K562 (cell line): ENCODE measurements around the gene CHM.
"Not testable (repeated sequence)": the region's sequence is repeated elsewhere in the genome, so short reads cannot be mapped to it uniquely, and the experiment has no call there.

Experiments
- ELF1 ChIP-seq: fragments of 200-800 bp; sonication (Bioruptor generic); IDR thresholded peaks from 2 replicates; pipeline ENCODE4 v1.6.1; 2016; ENCODE audit warnings: missing genetic modification characterization, missing compliant biosample characterization
- PPARD ChIP-seq: fragments of 250-450 bp; sonication (Bioruptor Pico); IDR thresholded peaks from 2 replicates; pipeline ENCODE4 v1.8.0; 2022; ENCODE audit warnings: inconsistent platforms, mild to moderate bottlenecking, moderate library complexity
- RFX5 ChIP-seq: IDR thresholded peaks from 2 replicates; pipeline ENCODE4 v1.6.1; 2011; ENCODE audit warnings: low read depth, mild to moderate bottlenecking, improper control_type of control experiment, low read length
- TF ChIP-seq, protein P1 (sequence below), 3 experiments: IDR thresholded peaks in 2 of 3; conservative IDR thresholded peaks in 1 of 3; 2 replicates each; pipeline ENCODE4 v1.5.1; 2011 to 2012; ENCODE audit warnings: low read length in 3 of 3, mild to moderate bottlenecking in 3 of 3, control low read depth in 2 of 3, improper control_type of control experiment in 1 of 3, inconsistent platforms in 1 of 3, low read depth in 1 of 3, mixed read lengths in 1 of 3, moderate library complexity in 1 of 3; ENCODE audit not compliant: insufficient read depth in 2 of 3

DNA sequence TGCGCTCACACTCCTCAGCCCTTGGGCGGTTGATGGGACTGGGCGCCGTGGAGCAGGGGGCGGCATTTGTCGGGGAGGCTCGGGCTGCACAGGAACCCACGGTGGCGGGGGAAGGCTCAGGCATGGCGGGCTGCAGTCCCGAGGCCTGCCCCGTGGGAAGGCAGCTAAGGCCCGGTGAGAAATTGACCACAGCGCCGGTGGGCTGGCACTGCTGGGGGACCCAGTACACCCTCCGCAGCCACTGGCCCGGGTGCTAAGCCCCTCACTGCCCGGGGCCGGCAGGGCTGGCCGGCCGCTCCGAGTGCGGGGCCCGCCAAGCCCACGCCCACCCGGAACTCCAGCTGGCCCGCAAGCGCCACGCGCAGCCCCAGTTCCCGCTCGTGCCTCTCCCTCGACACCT lies 75.0 kb downstream of the CHM start:
- TF ChIP-seq PPARD (CRISPR knock-in tag); RFX5; ELF1 (tag): not testable (repeated sequence)
- TF ChIP-seq, protein P1, sequence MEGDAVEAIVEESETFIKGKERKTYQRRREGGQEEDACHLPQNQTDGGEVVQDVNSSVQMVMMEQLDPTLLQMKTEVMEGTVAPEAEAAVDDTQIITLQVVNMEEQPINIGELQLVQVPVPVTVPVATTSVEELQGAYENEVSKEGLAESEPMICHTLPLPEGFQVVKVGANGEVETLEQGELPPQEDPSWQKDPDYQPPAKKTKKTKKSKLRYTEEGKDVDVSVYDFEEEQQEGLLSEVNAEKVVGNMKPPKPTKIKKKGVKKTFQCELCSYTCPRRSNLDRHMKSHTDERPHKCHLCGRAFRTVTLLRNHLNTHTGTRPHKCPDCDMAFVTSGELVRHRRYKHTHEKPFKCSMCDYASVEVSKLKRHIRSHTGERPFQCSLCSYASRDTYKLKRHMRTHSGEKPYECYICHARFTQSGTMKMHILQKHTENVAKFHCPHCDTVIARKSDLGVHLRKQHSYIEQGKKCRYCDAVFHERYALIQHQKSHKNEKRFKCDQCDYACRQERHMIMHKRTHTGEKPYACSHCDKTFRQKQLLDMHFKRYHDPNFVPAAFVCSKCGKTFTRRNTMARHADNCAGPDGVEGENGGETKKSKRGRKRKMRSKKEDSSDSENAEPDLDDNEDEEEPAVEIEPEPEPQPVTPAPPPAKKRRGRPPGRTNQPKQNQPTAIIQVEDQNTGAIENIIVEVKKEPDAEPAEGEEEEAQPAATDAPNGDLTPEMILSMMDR (IDR thresholded peaks at IDR 0.05 in 2 of 3, conservative IDR thresholded peaks at IDR 0.05 in 1 of 3; ENCODE audit: insufficient read depth in 2 of 3, low read depth in 1 of 3, low read length in 3 of 3), result not testable (repeated sequence)
